ENCODE measurements around the gene SSH2.

GRCh38 chr17:29883497-29883896 lies 46.5 kb downstream of the SSH2 start:
- TF ChIP-seq POLR2A (IDR thresholded peaks at IDR 0.05; ENCODE audit: low read depth) (no peak), EP300 (IDR thresholded peaks at IDR 0.05) (no peak), CTCF (IDR thresholded peaks at IDR 0.05) (no peak)
